Esophagus squamous epithelium (tissue), 4 donors: ENCODE measurements around the gene SRGAP2B.
"Not testable (repeated sequence)": the region's sequence is repeated elsewhere in the genome, so short reads cannot be mapped to it uniquely, and the experiment has no call there.

Experiments
- POLR2A ChIP-seq, 4 donors: fragments of 450-650 bp; IDR thresholded peaks; one replicate each; pipeline ENCODE4 v1.6.1; 2017; ENCODE audit warnings: antibody characterized with exemption in 4 of 4, mild to moderate bottlenecking in 4 of 4, moderate library complexity in 3 of 4
- TF ChIP-seq, protein P1 (sequence below), 6 experiments: fragments of 450-650 bp in 4 of 6; fragments of 200-600 bp in 2 of 6; sonication (generic) in 2 of 6; IDR thresholded peaks; one replicate each; pipeline ENCODE4 v1.5.1; 2016 to 2019; ENCODE audit warnings: antibody characterized with exemption in 6 of 6, mild to moderate bottlenecking in 4 of 6, moderate library complexity in 4 of 6

DNA sequence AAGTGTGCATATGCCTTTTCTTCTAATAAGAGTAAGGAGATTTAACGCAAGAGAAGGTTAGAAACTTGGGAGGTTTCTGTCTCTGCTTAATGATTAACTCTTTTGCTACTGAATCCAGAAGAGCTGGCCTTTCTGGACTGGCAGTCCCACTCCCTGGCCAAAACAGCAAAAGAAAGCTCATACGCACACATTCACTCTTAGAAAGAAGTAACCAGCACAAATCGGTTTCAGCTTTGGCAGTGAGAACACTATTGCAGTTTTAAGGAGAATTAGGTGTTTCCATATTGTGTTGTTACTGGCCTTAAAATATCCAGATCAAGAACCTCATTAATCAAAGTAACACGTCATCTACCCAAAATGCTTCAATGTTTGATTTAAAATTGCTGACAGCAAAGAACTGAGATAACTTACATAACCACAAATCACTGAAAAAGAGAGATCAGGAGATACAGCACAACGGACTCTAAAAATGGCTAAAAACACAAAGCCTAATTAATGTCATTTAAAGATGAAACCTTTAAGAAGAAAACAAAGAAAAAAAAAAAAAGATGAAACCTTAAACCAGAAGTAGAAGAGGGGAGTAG lies 16.2 kb downstream of the SRGAP2B start:
- not testable (repeated sequence) for TF ChIP-seq POLR2A (IDR thresholded peaks at IDR 0.05)
- TF ChIP-seq, protein P1, sequence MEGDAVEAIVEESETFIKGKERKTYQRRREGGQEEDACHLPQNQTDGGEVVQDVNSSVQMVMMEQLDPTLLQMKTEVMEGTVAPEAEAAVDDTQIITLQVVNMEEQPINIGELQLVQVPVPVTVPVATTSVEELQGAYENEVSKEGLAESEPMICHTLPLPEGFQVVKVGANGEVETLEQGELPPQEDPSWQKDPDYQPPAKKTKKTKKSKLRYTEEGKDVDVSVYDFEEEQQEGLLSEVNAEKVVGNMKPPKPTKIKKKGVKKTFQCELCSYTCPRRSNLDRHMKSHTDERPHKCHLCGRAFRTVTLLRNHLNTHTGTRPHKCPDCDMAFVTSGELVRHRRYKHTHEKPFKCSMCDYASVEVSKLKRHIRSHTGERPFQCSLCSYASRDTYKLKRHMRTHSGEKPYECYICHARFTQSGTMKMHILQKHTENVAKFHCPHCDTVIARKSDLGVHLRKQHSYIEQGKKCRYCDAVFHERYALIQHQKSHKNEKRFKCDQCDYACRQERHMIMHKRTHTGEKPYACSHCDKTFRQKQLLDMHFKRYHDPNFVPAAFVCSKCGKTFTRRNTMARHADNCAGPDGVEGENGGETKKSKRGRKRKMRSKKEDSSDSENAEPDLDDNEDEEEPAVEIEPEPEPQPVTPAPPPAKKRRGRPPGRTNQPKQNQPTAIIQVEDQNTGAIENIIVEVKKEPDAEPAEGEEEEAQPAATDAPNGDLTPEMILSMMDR (IDR thresholded peaks at IDR 0.05) = not testable (repeated sequence)
